Sigmoid colon (tissue), 4 donors: ENCODE results near the gene COL8A1.

ENCODE experiments used
- CTCF ChIP-seq, 4 experiments: fragments of 450-650 bp in 3 of 4; fragments of 200-600 bp in 1 of 4; IDR thresholded peaks; one replicate each; pipeline ENCODE4 v1.5.1; 2016 to 2019; ENCODE audit warnings: antibody characterized with exemption in 4 of 4, mild to moderate bottlenecking in 3 of 4, moderate library complexity in 2 of 4
- POLR2A ChIP-seq, 2 donors: fragments of 450-650 bp; IDR thresholded peaks; one replicate each; pipeline ENCODE4 v1.6.1; 2016; ENCODE audit warnings: antibody characterized with exemption in 2 of 2, mild to moderate bottlenecking in 2 of 2, moderate library complexity in 2 of 2
- POLR2AphosphoS5 ChIP-seq, 4 donors: sonication (generic); formaldehyde crosslinking; IDR thresholded peaks; one replicate each; pipeline ENCODE4 v1.6.1; 2017; ENCODE audit warnings: antibody characterized with exemption in 4 of 4

- no peak for TF ChIP-seq POLR2A (IDR thresholded peaks at IDR 0.05)
- no peak for TF ChIP-seq CTCF (IDR thresholded peaks at IDR 0.05)
- TF ChIP-seq POLR2AphosphoS5 (IDR thresholded peaks at IDR 0.05), result no peak
Measured at GRCh38 chr3:99755831-99756230, 117.4 kb downstream of the COL8A1 start.
